GM18907 (cell line): Measurements from ENCODE around the gene TMPRSS2.
"Not testable (repeated sequence)": the region's sequence is repeated elsewhere in the genome, so short reads cannot be mapped to it uniquely, and the experiment has no call there.

Experiments used
- ATAC-seq: cut with Tn5 transposase; IDR thresholded peaks from one replicate; pipeline ENCODE4 v1.9.1; 2021; ENCODE audit warnings: mild to moderate bottlenecking, moderate library complexity; ENCODE audit not compliant: unreplicated experiment

TMPRSS2 gene

GRCh38 chr21:41428311-41428710, 79.6 kb downstream of the TMPRSS2 start:
- no peak for ATAC-seq

- no peak for ATAC-seq
Observed at GRCh38 chr21:41427556-41427955, 80.4 kb downstream of the TMPRSS2 start.

GRCh38 chr21:41426676-41427404, 81.1 kb downstream of the TMPRSS2 start:
- ATAC-seq, result no peak

DNA sequence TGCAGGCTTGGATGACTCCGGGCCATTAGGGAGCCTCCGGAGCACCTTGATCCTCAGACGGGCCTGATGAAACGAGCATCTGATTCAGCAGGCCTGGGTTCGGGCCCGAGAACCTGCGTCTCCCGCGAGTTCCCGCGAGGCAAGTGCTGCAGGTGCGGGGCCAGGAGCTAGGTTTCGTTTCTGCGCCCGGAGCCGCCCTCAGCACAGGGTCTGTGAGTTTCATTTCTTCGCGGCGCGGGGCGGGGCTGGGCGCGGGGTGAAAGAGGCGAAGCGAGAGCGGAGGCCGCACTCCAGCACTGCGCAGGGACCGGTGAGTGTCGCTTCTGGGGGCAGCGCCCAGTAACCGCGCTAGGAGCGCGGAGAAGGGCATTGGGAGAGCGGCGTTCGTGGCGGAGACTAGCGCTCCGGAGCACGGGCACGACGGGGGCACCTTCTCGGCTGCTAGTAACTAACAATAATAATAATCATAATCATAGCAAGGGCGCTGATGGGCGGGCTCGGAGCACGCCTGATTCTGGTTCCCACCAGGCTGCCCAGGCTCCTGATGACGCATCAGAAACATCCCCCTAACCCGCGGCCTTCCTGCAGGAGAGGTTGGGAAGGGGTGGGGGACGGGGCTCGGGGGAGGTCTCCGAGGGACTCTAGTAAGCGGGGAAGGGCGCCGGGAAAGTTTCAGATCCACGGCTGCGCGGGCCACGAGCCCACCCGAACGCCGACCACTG, 81.8 kb downstream of the TMPRSS2 start, which contains the start of gene MX1:
Gene MX1, plus strand, starts transcription at position 286 of the 722 bp plus-strand sequence. CDS start 5,832 bp downstream, outside the sequence.
- peak; percentile 85 for ATAC-seq

DNA sequence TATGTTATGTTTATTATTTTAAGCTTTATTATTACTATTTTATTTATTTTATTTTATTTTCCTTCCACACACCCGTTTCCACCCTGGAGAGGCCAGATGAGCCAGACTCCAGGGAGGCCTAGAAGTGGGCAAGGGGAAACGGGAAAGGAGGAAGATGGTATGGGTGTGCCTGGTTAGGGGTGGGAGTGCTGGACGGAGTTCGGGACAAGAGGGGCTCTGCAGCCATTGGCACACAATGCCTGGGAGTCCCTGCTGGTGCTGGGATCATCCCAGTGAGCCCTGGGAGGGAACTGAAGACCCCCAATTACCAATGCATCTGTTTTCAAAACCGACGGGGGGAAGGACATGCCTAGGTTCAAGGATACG, 82.4 kb downstream of the TMPRSS2 start:
- no peak for ATAC-seq

DNA sequence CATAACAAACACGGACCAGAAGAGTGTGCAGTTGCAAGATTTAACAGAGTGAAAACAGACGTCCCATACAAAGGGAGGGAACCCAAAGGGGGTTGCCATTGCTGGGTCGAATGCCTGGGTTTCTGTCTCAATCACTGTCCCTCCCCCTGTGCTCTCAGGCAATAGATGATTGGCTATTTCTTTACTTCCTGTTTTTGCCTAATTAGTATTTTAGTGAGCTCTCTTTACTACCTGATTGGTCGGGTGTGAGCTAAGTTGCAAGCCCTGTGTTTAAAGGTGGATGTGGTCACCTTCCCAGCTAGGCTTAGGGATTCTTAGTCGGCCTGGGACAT, 84.7 kb downstream of the TMPRSS2 start:
- not testable (repeated sequence) for ATAC-seq

- ATAC-seq, result no peak
Observed at GRCh38 chr21:41422546-41423304, 85.2 kb downstream of the TMPRSS2 start.

DNA sequence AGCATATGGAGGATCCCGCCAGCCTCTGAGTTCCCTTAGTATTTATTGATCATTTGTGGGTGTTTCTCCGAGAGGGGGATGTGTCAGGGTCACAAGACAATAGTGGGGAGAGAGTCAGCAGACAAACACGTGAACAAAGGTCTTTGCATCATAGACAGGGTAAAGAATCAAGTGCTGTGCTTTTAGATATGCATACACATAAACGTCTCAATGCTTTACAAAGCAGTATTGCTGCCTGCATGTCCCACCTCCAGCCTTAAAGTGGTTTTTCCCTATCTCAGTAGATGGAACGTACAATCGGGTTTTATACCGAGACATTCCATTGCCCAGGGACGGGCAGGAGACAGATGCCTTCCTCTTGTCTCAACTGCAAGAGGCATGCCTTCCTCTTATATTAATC, 87.0 kb downstream of the TMPRSS2 start:
- ATAC-seq, result not testable (repeated sequence)

GRCh38 chr21:41419921-41420862, 87.8 kb downstream of the TMPRSS2 start:
- peak; percentile 81 for ATAC-seq

GRCh38 chr21:41418956-41419680, 88.8 kb downstream of the TMPRSS2 start:
- no peak for ATAC-seq

- ATAC-seq, result no peak
Observed at GRCh38 chr21:41418393-41418792, 89.6 kb downstream of the TMPRSS2 start.

GRCh38 chr21:41417505-41417904, 90.5 kb downstream of the TMPRSS2 start:
- ATAC-seq, result not testable (repeated sequence)
